HFF-Myc (cell line): ENCODE results near the gene CA9.
"Not testable (repeated sequence)": the region's sequence is repeated elsewhere in the genome, so short reads cannot be mapped to it uniquely, and the experiment has no call there.

Experiments used
- DNase-seq: peaks from one replicate; pipeline ENCODE4 v3.0.0-alpha.2; 2011; ENCODE audit warnings: low read depth; ENCODE audit errors: extremely low read depth
- H3K4me3 ChIP-seq: replicated peaks from 2 replicates; pipeline ENCODE4 v1.5.1; 2011; ENCODE audit warnings: low read depth, mild to moderate bottlenecking, control low read depth, low read length
- CTCF ChIP-seq: IDR thresholded peaks from 2 replicates; pipeline ENCODE4 v1.5.1; 2012; ENCODE audit warnings: mild to moderate bottlenecking, low read depth, low read length, control low read depth; ENCODE audit errors: missing control alignments

The CA9 gene

GRCh38 chr9:35673132-35674024 lies at the start of gene CA9:
Gene CA9, plus strand, starts transcription at chr9:35673928. Its CDS starts 32 bp downstream, at chr9:35673960.
- no peak within 1 kb of the TSS for H3K4me3 ChIP-seq
- no peak for DNase-seq
- TF ChIP-seq CTCF, result no peak

- no peak for DNase-seq
- no peak overlapping the region for H3K4me3 ChIP-seq
- TF ChIP-seq CTCF, result no peak
Measured at GRCh38 chr9:35627575-35627974, 46.2 kb upstream of the CA9 start.

GRCh38 chr9:35628389-35628991 lies 45.2 kb upstream of the CA9 start:
- TF ChIP-seq CTCF, result no peak
- H3K4me3 ChIP-seq, result no peak overlapping the region
- no peak for DNase-seq

GRCh38 chr9:35629597-35629996 lies 44.1 kb upstream of the CA9 start:
- DNase-seq, result no peak
- H3K4me3 ChIP-seq, result no peak overlapping the region
- TF ChIP-seq CTCF, result no peak

GRCh38 chr9:35635730-35636129 lies 38.0 kb upstream of the CA9 start:
- no peak for DNase-seq
- TF ChIP-seq CTCF, result no peak
- no peak overlapping the region for H3K4me3 ChIP-seq

- H3K4me3 ChIP-seq, result no peak overlapping the region
- DNase-seq, result no peak
- no peak for TF ChIP-seq CTCF
Measured at GRCh38 chr9:35636135-35636876, 37.4 kb upstream of the CA9 start.

GRCh38 chr9:35636877-35637246 lies 36.9 kb upstream of the CA9 start:
- not testable (repeated sequence) for DNase-seq, H3K4me3 ChIP-seq

GRCh38 chr9:35637427-35637955 lies 36.2 kb upstream of the CA9 start:
- DNase-seq, H3K4me3 ChIP-seq: not testable (repeated sequence)

GRCh38 chr9:35638751-35639150 lies 35.0 kb upstream of the CA9 start:
- not testable (repeated sequence) for H3K4me3 ChIP-seq, DNase-seq

- H3K4me3 ChIP-seq, DNase-seq: not testable (repeated sequence)
Measured at GRCh38 chr9:35639225-35639624, 34.5 kb upstream of the CA9 start.
